GM23338 (cell line): Measurements from ENCODE around the gene MSS51. TPM values are rescaled to one million over a fixed set of nuclear protein-coding genes. Genes with fewer than 3 reads are reported as not detected.

ENCODE experiments used
- ATAC-seq: fragments of 200-7000 bp; cut with Tn5 transposase; 3 replicates; pipeline ENCODE4 v1.9.1; 2020
- DNase-seq: peaks from one replicate; pipeline ENCODE4 v3.0.0-alpha.2; 2015; ENCODE audit warnings: low spot score
- H2AFZ ChIP-seq: fragments of 200-600 bp; sonication (generic); 2 replicates; pipeline ENCODE4 v1.8.0; 2016; ENCODE audit warnings: antibody characterized with exemption, mild to moderate bottlenecking, moderate library complexity
- H3F3A ChIP-seq: fragments of 200-600 bp; sonication (generic); replicated peaks from 2 replicates; pipeline ENCODE4 v1.8.0; 2017; ENCODE audit warnings: antibody characterized with exemption, mixed run types, low read depth
- H3K27ac ChIP-seq: fragments of 200-600 bp; sonication (generic); 2 replicates; pipeline ENCODE4 v1.6.1; 2016; ENCODE audit warnings: low read depth
- H3K27me3 ChIP-seq: fragments of 200-600 bp; sonication (generic); 2 replicates; pipeline ENCODE4 v1.8.0; 2016; ENCODE audit warnings: mild to moderate bottlenecking, mixed run types, moderate library complexity; ENCODE audit not compliant: insufficient read depth
- H3K36me3 ChIP-seq: fragments of 200-600 bp; sonication (generic); 2 replicates; pipeline ENCODE4 v1.8.0; 2016; ENCODE audit warnings: mild to moderate bottlenecking; ENCODE audit not compliant: insufficient read depth
- H3K4me1 ChIP-seq: fragments of 200-600 bp; sonication (generic); 2 replicates; pipeline ENCODE4 v1.8.0; 2016; ENCODE audit warnings: mild to moderate bottlenecking, moderate library complexity; ENCODE audit not compliant: insufficient read depth
- H3K4me2 ChIP-seq: fragments of 200-600 bp; sonication (generic); 2 replicates; pipeline ENCODE4 v1.7.1; 2017; ENCODE audit warnings: mixed run types
- H3K4me3 ChIP-seq: fragments of 200-600 bp; sonication (generic); 2 replicates; pipeline ENCODE4 v1.6.1; 2016; ENCODE audit warnings: mixed run types
- H3K79me2 ChIP-seq: fragments of 200-600 bp; sonication (generic); replicated peaks from 2 replicates; pipeline ENCODE4 v1.8.0; 2017; ENCODE audit warnings: mild to moderate bottlenecking; ENCODE audit not compliant: insufficient read depth
- H3K9me2 ChIP-seq: fragments of 200-600 bp; sonication (generic); 2 replicates; pipeline ENCODE4 v1.8.0; 2017; ENCODE audit not compliant: insufficient read depth
- H4K20me1 ChIP-seq: fragments of 200-600 bp; sonication (generic); replicated peaks from 2 replicates; pipeline ENCODE4 v1.8.0; 2017; ENCODE audit warnings: mild to moderate bottlenecking; ENCODE audit not compliant: insufficient read depth
- H3K27ac Mint-ChIP-seq: 2 replicates; pipeline ENCODE4 v1.8.0; 2020; ENCODE audit warnings: inconsistent platforms, mild to moderate bottlenecking, moderate library complexity, mixed read lengths
- H3K27me3 Mint-ChIP-seq: 3 replicates; pipeline ENCODE4 v1.8.0; 2022; ENCODE audit warnings: low read depth, mild to moderate bottlenecking, moderate library complexity, mixed read lengths, inconsistent platforms; ENCODE audit not compliant: insufficient read depth, poor library complexity
- H3K36me3 Mint-ChIP-seq: 3 replicates; pipeline ENCODE4 v1.8.0; 2021; ENCODE audit warnings: low read depth, mild to moderate bottlenecking, inconsistent platforms, moderate library complexity, mixed read lengths
- H3K4me1 Mint-ChIP-seq: 3 replicates; pipeline ENCODE4 v1.8.0; 2020; ENCODE audit warnings: mild to moderate bottlenecking, inconsistent platforms, mixed read lengths
- H3K4me3 Mint-ChIP-seq: 3 replicates; pipeline ENCODE4 v1.8.0; 2021; ENCODE audit warnings: moderate library complexity, mild to moderate bottlenecking, inconsistent platforms, mixed read lengths
- H3K9me3 Mint-ChIP-seq: 3 replicates; pipeline ENCODE4 v1.8.0; 2020; ENCODE audit warnings: moderate library complexity, mild to moderate bottlenecking, inconsistent platforms, mixed read lengths
- CTCF ChIP-seq, 2 experiments: fragments of 200-600 bp in 1 of 2; sonication (generic) in 1 of 2; conservative IDR thresholded peaks; 2 replicates each; pipeline versions ENCODE4 v1.5.1 to v1.6.1; 2016 to 2017; ENCODE audit warnings: antibody characterized with exemption in 2 of 2, low read depth in 2 of 2, mild to moderate bottlenecking in 2 of 2, moderate library complexity in 1 of 2
- EZH2 ChIP-seq: fragments of 200-600 bp; sonication (generic); IDR thresholded peaks from one replicate; pipeline ENCODE4 v1.8.0; 2017; ENCODE audit warnings: antibody characterized with exemption, mild to moderate bottlenecking, low read depth; ENCODE audit not compliant: unreplicated experiment
- EZH2phosphoT487 ChIP-seq: fragments of 200-600 bp; sonication (generic); IDR thresholded peaks from one replicate; pipeline ENCODE4 v1.8.1; 2018; ENCODE audit warnings: antibody characterized with exemption; ENCODE audit not compliant: unreplicated experiment
- JUNB ChIP-seq: IDR thresholded peaks from one replicate; pipeline ENCODE4 v1.6.1; 2016; ENCODE audit warnings: antibody characterized with exemption; ENCODE audit not compliant: unreplicated experiment
- NANOG ChIP-seq: IDR thresholded peaks from 2 replicates; pipeline ENCODE4 v1.6.1; 2016; ENCODE audit warnings: antibody characterized with exemption, borderline replicate concordance
- POLR2AphosphoS5 ChIP-seq: IDR thresholded peaks from 2 replicates; pipeline ENCODE4 v1.6.1; 2016; ENCODE audit warnings: antibody characterized with exemption, low read depth
- REST ChIP-seq: IDR thresholded peaks from one replicate; pipeline ENCODE4 v1.6.1; 2018; ENCODE audit warnings: antibody characterized with exemption; ENCODE audit not compliant: unreplicated experiment
- STAT1 ChIP-seq: IDR thresholded peaks from one replicate; pipeline ENCODE4 v1.6.1; 2016; ENCODE audit warnings: antibody characterized with exemption; ENCODE audit not compliant: unreplicated experiment
- ZNF331 ChIP-seq: fragments of 250-450 bp; sonication (Bioruptor Pico); IDR thresholded peaks from 2 replicates; pipeline ENCODE4 v1.5.0; 2020; ENCODE audit warnings: low read depth, mild to moderate bottlenecking, moderate library complexity
- ZNF462 ChIP-seq: fragments of 250-450 bp; sonication (Bioruptor Pico); IDR thresholded peaks from 2 replicates; pipeline ENCODE4 v1.5.0; 2020; ENCODE audit warnings: mild to moderate bottlenecking, moderate library complexity
- polyA plus RNA-seq: library from polyadenylated mRNA; unstranded; fragments of >200 nt; fragmentation: Nextera tagmentation; extraction: Ambion mirVana; gene quantifications from 2 replicates; pipeline ENCODE4 v1.2.1, GENCODE V29; 2016
- total RNA-seq: library from RNA; depleted of rRNA; stranded (reverse); fragments of >200 nt; shearing (Covaris generic); gene quantifications from 2 replicates; pipeline ENCODE4 v1.2.3, GENCODE V29; 2014
- TF ChIP-seq, protein P1 (sequence below): IDR thresholded peaks from 2 replicates; pipeline ENCODE4 v1.6.1; 2016; ENCODE audit warnings: antibody characterized with exemption

Gene MSS51
- total and polyA plus RNA-seq, 2 experiments from 2014 or later = 1.1 to 5.1 TPM

DNA sequence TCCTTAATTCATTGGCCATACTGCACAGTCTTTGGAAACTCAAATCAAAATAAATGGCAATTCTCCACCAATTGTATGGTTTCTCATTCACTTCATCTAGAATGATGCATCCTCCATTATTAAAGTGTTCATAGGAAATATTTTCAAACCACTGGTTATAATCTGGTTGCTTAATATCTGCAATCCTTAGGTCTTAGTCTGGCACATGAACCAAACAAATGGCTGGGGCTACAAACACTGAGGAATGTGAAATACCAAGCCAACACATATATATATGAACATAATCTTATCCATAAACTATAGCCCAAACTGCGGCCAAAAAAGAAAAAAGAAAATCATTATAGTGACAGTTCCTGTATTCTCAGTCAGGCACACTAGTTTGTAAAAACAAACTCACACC, 5.7 kb upstream of the MSS51 start:
- Histone ChIP-seq H4K20me1 (no peaks in the 10 kb centered on the region; the same call in 1 of the 2 replicates), H3K4me1 (no peaks in the 10 kb centered on the region), H3K36me3 (no peaks in the 10 kb centered on the region), H3K27me3 (no peaks in the 10 kb centered on the region), H3K9me2 (no peaks in the 10 kb centered on the region), H3K27ac (no peak overlapping the region), H3K4me3 (no peak overlapping the region), H3K79me2 (no peaks in the 10 kb centered on the region), H3F3A (no peaks in the 10 kb centered on the region), H2AFZ (no peak overlapping the region), H3K4me2 (no peak overlapping the region)
- H3K9me3 Mint-ChIP-seq = no peaks in the 10 kb centered on the region
- H3K27me3 Mint-ChIP-seq = no peaks in the 10 kb centered on the region
- TF ChIP-seq CTCF (conservative IDR thresholded peaks at IDR 0.05; ENCODE audit: low read depth in 2 of 2) (no peak), REST (no peak), POLR2AphosphoS5 (no peak), ZNF331 (no peak), NANOG (no peak), EZH2 (no peak), EZH2phosphoT487 (no peak), ZNF462 (no peak), JUNB (no peak), STAT1 (no peak)
- TF ChIP-seq, protein P1, sequence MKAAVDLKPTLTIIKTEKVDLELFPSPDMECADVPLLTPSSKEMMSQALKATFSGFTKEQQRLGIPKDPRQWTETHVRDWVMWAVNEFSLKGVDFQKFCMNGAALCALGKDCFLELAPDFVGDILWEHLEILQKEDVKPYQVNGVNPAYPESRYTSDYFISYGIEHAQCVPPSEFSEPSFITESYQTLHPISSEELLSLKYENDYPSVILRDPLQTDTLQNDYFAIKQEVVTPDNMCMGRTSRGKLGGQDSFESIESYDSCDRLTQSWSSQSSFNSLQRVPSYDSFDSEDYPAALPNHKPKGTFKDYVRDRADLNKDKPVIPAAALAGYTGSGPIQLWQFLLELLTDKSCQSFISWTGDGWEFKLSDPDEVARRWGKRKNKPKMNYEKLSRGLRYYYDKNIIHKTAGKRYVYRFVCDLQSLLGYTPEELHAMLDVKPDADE = no peak
- H3K27ac Mint-ChIP-seq = no peak overlapping the region
- no peaks in the 10 kb centered on the region; the same call in 2 of the 3 replicates for H3K36me3 Mint-ChIP-seq
- DNase-seq (no peak), ATAC-seq (no peak)
- H3K4me3 Mint-ChIP-seq = no peak overlapping the region
- no peaks in the 10 kb centered on the region for H3K4me1 Mint-ChIP-seq
